Stimulated activated CD4-positive, alpha-beta T cell treated with anti-CD3 and anti-CD28 coated beads, Interleukin-12 subunit alpha, Interleukin-12 subunit beta, amount 100 ng/mL, for 24 hours (primary cell): ENCODE data around the gene TDRD9.
"Not testable (repeated sequence)": the region's sequence is repeated elsewhere in the genome, so short reads cannot be mapped to it uniquely, and the experiment has no call there.

ENCODE experiments used
- DNase-seq, 2 experiments: peaks; one replicate each; pipeline ENCODE4 v3.0.0-alpha.2; 2020; ENCODE audit warnings: low read depth in 2 of 2

The TDRD9 gene, protein sequence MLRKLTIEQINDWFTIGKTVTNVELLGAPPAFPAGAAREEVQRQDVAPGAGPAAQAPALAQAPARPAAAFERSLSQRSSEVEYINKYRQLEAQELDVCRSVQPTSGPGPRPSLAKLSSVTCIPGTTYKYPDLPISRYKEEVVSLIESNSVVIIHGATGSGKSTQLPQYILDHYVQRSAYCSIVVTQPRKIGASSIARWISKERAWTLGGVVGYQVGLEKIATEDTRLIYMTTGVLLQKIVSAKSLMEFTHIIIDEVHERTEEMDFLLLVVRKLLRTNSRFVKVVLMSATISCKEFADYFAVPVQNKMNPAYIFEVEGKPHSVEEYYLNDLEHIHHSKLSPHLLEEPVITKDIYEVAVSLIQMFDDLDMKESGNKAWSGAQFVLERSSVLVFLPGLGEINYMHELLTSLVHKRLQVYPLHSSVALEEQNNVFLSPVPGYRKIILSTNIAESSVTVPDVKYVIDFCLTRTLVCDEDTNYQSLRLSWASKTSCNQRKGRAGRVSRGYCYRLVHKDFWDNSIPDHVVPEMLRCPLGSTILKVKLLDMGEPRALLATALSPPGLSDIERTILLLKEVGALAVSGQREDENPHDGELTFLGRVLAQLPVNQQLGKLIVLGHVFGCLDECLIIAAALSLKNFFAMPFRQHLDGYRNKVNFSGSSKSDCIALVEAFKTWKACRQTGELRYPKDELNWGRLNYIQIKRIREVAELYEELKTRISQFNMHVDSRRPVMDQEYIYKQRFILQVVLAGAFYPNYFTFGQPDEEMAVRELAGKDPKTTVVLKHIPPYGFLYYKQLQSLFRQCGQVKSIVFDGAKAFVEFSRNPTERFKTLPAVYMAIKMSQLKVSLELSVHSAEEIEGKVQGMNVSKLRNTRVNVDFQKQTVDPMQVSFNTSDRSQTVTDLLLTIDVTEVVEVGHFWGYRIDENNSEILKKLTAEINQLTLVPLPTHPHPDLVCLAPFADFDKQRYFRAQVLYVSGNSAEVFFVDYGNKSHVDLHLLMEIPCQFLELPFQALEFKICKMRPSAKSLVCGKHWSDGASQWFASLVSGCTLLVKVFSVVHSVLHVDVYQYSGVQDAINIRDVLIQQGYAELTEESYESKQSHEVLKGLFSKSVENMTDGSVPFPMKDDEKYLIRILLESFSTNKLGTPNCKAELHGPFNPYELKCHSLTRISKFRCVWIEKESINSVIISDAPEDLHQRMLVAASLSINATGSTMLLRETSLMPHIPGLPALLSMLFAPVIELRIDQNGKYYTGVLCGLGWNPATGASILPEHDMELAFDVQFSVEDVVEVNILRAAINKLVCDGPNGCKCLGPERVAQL (N-terminal part only)

GRCh38 chr14:103928011-103928890 is at the start of gene TDRD9:
TDRD9 (plus strand) TSS chr14:103928456; CDS start chr14:103928510, 54 bp downstream.
- no peak for DNase-seq

- no peak for DNase-seq
Measured at GRCh38 chr14:103879118-103879569, 49.1 kb upstream of the TDRD9 start.

DNA sequence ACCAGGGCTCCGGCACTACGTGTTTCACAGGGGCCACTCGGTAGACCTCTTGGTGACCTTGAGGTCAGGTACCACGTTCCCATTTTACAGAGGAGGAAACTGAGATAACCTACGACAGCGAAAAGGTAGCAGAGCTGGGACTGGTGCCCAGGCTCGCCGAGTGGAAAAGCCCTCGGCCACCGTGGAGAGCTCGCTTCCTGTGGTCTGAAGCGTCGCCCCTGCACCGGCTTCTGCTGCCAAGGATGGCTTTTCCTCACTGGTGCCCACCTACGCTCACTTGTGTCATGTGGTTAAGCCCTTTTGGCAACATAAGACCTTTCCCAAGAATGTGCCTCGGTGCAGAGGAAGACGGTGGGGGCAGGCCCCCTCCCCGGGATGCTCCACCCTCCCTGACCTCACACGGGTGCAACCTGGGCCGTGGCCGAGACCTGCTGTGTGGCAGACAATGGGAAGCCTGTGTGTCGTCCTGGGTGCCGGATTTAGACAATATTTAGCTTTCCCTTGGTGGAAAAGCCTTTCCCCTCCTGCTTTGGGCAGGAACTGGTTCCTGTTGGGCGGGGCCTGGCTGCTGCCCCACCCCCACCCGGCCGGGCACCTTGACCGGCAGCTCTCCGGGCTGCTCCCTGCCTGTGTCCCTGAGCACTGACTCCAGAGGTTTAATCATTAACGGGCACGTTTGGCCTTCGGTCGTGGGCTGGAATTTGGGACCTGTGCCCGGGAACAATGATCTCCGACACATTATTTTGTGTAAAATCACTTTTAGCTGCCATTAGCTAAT is 48.5 kb upstream of the TDRD9 start:
- no peak for DNase-seq

GRCh38 chr14:103880348-103881267 is 47.6 kb upstream of the TDRD9 start:
- no peak for DNase-seq

GRCh38 chr14:103881268-103882201 is 46.7 kb upstream of the TDRD9 start:
- no peak for DNase-seq

DNA sequence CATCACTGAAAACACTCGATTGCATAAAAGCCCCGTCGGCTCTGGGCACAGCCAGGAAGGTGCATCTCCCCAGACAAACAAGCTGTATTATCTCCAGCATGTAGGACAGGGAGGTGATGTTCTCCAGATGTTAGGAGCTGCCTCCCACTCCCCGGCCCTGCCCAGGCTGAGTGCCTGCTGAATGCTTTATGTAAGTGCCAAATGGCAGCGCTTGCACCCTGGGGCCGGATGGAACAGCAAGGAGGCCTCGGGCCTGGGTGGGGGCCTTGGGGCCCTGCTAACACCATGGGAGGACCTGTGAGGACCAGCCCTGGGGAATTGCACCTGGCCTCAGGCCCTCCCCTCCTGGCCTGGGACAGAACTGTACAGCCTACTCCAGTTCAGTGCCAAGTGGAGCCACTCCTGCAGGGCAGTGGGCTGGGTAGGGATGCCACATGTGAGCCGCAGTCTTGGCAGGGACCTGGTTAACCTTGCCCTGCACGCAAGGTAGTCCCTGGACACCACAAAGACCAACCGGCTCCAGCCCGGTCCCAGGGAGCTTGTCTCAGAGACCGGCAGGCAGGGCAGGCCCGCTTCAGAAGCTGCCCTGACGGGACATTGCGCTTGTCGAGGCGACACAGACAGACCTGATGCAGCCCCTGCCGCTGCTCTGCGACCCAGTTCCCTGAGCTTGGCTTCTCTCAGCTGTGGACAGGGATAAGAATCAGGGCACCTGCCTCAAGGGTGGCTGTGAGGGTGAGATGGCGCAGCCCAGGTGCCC is 45.6 kb upstream of the TDRD9 start:
- DNase-seq = no peak

DNA sequence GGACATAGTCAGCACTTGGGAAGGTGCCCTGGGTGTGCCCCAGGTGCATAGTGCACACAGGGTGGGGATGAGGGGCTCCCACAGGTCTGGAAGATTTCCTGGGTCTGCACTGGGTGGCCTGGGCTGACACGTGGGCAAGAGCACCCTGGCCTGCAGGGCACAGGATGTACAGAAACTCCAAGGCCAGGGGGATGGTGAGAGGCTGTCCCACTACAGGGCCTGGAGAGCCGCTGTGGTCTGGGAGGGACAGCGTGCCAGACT is 45.1 kb upstream of the TDRD9 start:
- no peak for DNase-seq

GRCh38 chr14:103884854-103885253 is 43.4 kb upstream of the TDRD9 start:
- no peak for DNase-seq

- DNase-seq = no peak
Measured at GRCh38 chr14:103885509-103885932, 42.7 kb upstream of the TDRD9 start.

DNA sequence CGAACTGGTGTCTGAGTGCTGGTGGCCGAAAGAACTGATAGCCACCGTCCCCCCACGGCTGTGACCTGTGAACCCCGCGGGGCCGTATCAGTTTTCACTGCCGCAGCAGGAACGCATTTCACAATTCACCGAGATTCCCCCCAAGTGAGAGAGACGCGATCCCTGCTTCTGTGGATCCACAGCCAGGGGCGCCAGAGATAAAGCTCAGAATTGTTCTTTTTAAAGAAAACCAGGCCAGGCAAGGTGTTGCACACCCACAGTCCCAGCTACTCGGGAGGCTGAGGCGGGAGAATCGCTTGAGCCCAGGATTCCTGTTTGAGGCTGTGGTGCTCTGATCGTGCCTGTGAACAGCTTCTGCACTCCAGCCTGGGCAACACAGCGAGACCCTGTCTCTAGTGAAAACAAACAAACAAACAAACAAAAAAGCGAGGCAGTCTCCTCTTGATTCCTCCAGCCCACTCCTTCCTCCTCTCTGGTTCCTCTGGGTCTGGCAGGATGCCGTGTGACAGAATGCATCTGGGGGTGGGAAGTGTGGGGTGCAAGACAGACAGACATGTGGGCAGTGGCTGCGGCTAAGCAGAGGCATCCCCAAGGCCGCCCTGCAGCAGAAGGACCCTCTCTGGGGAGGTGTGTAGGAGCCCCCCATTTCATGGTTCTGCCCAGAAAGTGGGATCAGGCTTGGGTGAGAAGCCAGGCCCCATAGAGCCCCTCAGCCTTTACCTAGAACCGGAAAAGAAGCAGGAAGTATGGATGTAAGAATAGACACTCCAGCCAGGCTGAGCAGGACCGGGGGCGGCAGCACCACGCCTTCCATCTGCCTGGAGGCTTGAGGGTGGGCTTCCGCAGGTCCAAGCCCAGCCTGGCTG is 41.7 kb upstream of the TDRD9 start:
- no peak for DNase-seq

GRCh38 chr14:103887170-103887501 is 41.1 kb upstream of the TDRD9 start:
- DNase-seq = no peak

DNA sequence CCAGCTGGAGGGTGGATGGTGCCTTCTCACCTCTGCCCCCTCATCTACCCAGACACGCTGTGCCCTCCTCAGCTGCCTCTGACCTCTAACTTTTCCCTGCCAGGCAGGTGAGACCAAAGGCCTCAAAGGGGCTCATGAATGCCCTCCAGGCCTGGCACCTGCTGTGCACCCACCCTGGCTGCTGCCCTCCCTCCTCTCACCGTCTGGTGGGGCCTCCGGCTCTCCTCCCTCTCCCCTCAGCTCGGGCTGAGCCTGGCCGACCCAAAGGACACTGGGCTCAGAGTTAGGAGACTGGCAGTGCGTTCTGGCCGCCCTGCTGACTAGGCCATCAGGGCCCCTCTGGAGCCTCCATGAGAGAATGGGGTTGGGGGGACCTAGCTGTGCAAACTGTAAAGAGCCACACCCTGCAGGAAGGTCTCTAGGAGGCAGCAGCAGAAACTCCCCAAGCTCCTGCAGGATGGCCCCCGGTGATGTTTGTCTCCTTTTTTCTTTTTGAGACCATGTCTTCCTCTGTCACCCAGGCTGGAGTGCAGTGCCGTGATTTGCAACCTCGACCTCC is 40.6 kb upstream of the TDRD9 start:
- DNase-seq = no peak

DNA sequence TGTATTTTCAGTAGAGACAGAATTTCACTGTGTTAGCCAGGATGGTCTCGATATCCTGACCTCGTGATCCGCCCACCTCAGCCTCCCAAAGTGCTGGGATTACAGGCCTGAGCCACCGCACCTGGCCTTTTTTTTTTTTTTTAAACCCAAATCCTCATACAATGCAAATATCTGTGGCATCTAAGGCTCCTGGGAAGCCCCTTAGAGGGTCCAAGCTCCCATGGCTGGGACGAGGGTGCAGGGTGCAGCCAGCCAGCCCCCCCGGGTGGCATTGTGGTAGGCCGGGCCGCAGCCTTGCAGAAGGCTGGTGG is 39.3 kb upstream of the TDRD9 start:
- not testable (repeated sequence) for DNase-seq

DNA sequence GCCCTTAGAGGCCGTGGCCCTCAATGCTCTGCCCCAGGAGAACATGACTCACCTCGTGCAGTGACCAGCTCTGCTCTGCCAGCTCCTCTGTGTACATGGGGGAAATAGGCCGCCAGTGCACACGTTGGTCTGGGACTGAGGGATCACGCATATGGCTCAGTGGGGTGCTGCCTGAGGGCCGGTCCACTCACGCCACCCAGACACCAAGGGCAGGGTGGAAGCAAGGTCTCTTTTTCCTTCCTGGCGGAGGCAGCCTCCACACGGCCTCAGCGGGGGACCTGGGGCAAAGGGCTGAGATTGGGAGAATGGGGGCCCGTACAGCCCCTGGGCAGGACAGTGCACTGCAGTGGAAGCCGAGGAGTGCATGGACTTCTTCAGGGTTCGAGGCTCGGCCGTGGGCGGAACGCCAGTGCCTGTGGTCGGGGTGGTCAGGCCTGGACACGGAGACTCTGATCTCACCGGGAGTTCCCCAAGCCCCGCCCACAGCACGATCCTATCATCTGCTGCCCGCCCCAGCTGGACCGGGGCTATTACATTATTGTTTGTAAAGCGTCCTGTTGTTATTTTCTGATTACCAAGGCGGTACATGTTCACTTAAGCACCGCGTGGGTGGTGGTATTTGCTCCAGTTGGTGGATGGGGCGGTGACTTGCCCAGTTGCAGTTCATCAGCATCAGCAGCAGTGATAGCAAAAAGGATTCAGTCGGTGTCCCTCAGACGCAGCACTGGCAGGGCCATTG is 38.8 kb upstream of the TDRD9 start:
- DNase-seq = no peak

- DNase-seq = no peak
Measured at GRCh38 chr14:103890052-103890371, 38.2 kb upstream of the TDRD9 start.
